OCI-LY7 (cell line): Measurements from ENCODE around the gene IL24. TPM values are rescaled to one million over a fixed set of nuclear protein-coding genes. Genes with fewer than 3 reads are reported as not detected.

Experiments
- BruUV-seq: library from RNA; stranded (reverse); fragments of 400-500 nt; replicated peaks from 2 replicates; lab custom pipeline; 2021; lab: Mats Ljungman, UMichigan
- CTCF ChIA-PET: fragments of 300-600 bp; sonication (Branson Sonifier 250); formaldehyde crosslinking; loops from one replicate; lab custom pipeline; 2022; ENCODE audit warnings: antibody characterized with exemption; ENCODE audit not compliant: unreplicated experiment; lab: Charles Lee
- POLR2A ChIA-PET: fragments of 300-600 bp; sonication (Branson Sonifier 250); formaldehyde crosslinking; loops from one replicate; lab custom pipeline; 2022; ENCODE audit warnings: antibody characterized with exemption; lab: Charles Lee
- DNase-seq: peaks from one replicate; pipeline ENCODE4 v3.0.0-alpha.2; 2015; ENCODE audit warnings: low spot score
- H2AFZ ChIP-seq: fragments of 200-600 bp; sonication (generic), shearing (Covaris generic); 2 replicates; pipeline ENCODE4 v1.6.1; 2014; ENCODE audit warnings: mild to moderate bottlenecking, antibody characterized with exemption, low read length, moderate library complexity
- H3K27ac ChIP-seq: fragments of 200-600 bp; sonication (generic); 2 replicates; pipeline ENCODE4 v1.5.1; 2014; ENCODE audit warnings: mixed run types, low read depth, mild to moderate bottlenecking, moderate library complexity, low read length, inconsistent platforms; ENCODE audit not compliant: poor library complexity, severe bottlenecking
- H3K36me3 ChIP-seq: fragments of 200-600 bp; sonication (generic); 2 replicates; pipeline ENCODE4 v1.6.1; 2014; ENCODE audit warnings: mild to moderate bottlenecking, antibody characterized with exemption, low read length, moderate library complexity, mixed read lengths; ENCODE audit not compliant: insufficient read depth
- H3K4me1 ChIP-seq: fragments of 200-600 bp; sonication (generic); 2 replicates; pipeline ENCODE4 v1.5.1; 2014; ENCODE audit warnings: mild to moderate bottlenecking, low read length; ENCODE audit not compliant: insufficient read depth, poor library complexity, severe bottlenecking
- H3K4me2 ChIP-seq: fragments of 200-600 bp; sonication (generic); 2 replicates; pipeline ENCODE4 v1.6.1; 2014; ENCODE audit warnings: mild to moderate bottlenecking, low read length
- H3K4me3 ChIP-seq: fragments of 200-600 bp; sonication (generic); 2 replicates; pipeline ENCODE4 v1.5.1; 2014; ENCODE audit warnings: mild to moderate bottlenecking, low read depth, low read length; ENCODE audit not compliant: poor library complexity, severe bottlenecking
- H3K79me2 ChIP-seq: fragments of 200-600 bp; sonication (generic); 2 replicates; pipeline ENCODE4 v1.6.1; 2016; ENCODE audit warnings: low read depth, mild to moderate bottlenecking, low read length, moderate library complexity, mixed read lengths; ENCODE audit not compliant: insufficient read depth
- H3K9me2 ChIP-seq: fragments of 200-600 bp; sonication (generic); 2 replicates; pipeline ENCODE4 v1.6.1; 2016; ENCODE audit warnings: mild to moderate bottlenecking, low read length, mixed read lengths; ENCODE audit not compliant: insufficient read depth
- H3K9me3 ChIP-seq: fragments of 200-600 bp; sonication (generic); 2 replicates; pipeline ENCODE4 v1.6.1; 2014; ENCODE audit warnings: mild to moderate bottlenecking, mixed run types, low read length, mixed read lengths
- H4K20me1 ChIP-seq: fragments of 200-600 bp; sonication (generic); 2 replicates; pipeline ENCODE4 v1.6.1; 2014; ENCODE audit warnings: mild to moderate bottlenecking, antibody characterized with exemption, low read length, moderate library complexity, mixed read lengths; ENCODE audit not compliant: insufficient read depth
- EZH2phosphoT487 ChIP-seq: fragments of 200-600 bp; sonication (generic); IDR thresholded peaks from 2 replicates; pipeline ENCODE4 v1.6.1; 2018; ENCODE audit warnings: low read depth, borderline replicate concordance, mild to moderate bottlenecking, mixed run types, antibody characterized with exemption, low read length, moderate library complexity, mixed read lengths
- intact Hi-C: fragments of 100-400 bp; cut with micrococcal nuclease; formaldehyde crosslinking; loops from one replicate; pipeline ENCODE4 v1.10.0; 2022; ENCODE audit not compliant: unreplicated experiment
- total RNA-seq, 2 experiments: library from RNA; depleted of rRNA in 1 of 2; stranded (reverse); fragments of >200 nt in 1 of 2; shearing (Covaris generic) in 1 of 2; gene quantifications; 2 replicates each; pipeline ENCODE4 v1.2.3, GENCODE V29; 2014 to 2022
- TF ChIP-seq, protein P1 (sequence below): fragments of 200-600 bp; sonication (generic); conservative IDR thresholded peaks from 2 replicates; pipeline ENCODE4 v1.5.1; 2014; ENCODE audit warnings: mild to moderate bottlenecking, antibody characterized with exemption, low read length, moderate library complexity, mixed read lengths

IL24 gene
- total RNA-seq, 2 experiments from 2014 or later: not detected

DNA sequence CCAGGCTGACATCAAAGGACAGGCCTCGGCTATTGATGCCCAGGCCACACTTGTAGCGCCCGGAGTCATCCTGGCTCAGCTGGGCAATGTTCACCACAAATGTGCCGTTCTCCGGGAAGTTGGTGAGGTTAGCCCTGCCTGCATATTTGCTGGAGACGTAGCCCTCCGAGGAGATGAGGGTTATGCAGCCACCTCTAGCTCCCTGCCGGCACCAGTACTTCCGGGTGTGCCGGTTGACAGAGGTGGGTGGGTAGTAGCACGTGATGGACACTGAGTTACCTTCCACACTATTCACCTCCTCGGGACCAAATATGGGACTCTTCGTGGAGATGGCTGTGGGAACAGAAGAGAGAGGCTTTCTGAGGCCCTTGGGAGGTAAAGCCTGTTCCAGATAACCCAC, 41.9 kb downstream of the IL24 start:
- ChIA-PET POLR2A (no interaction called here), CTCF (no interaction called here)
- Histone ChIP-seq H3K4me2 (no peak overlapping the region), H3K4me1 (no peaks in the 10 kb centered on the region), H2AFZ (no peak overlapping the region), H3K4me3 (no peak overlapping the region), H4K20me1 (no peaks in the 10 kb centered on the region), H3K36me3 (no peaks in the 10 kb centered on the region), H3K9me3 (no peaks in the 10 kb centered on the region), H3K9me2 (no peaks in the 10 kb centered on the region), H3K79me2 (no peaks in the 10 kb centered on the region), H3K27ac (no peak overlapping the region)
- intact Hi-C loops: no loop called here
- BruUV-seq: no TSS peak
- no peak for TF ChIP-seq EZH2phosphoT487
- TF ChIP-seq, protein P1, sequence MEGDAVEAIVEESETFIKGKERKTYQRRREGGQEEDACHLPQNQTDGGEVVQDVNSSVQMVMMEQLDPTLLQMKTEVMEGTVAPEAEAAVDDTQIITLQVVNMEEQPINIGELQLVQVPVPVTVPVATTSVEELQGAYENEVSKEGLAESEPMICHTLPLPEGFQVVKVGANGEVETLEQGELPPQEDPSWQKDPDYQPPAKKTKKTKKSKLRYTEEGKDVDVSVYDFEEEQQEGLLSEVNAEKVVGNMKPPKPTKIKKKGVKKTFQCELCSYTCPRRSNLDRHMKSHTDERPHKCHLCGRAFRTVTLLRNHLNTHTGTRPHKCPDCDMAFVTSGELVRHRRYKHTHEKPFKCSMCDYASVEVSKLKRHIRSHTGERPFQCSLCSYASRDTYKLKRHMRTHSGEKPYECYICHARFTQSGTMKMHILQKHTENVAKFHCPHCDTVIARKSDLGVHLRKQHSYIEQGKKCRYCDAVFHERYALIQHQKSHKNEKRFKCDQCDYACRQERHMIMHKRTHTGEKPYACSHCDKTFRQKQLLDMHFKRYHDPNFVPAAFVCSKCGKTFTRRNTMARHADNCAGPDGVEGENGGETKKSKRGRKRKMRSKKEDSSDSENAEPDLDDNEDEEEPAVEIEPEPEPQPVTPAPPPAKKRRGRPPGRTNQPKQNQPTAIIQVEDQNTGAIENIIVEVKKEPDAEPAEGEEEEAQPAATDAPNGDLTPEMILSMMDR: no peak
- DNase-seq: no peak

DNA sequence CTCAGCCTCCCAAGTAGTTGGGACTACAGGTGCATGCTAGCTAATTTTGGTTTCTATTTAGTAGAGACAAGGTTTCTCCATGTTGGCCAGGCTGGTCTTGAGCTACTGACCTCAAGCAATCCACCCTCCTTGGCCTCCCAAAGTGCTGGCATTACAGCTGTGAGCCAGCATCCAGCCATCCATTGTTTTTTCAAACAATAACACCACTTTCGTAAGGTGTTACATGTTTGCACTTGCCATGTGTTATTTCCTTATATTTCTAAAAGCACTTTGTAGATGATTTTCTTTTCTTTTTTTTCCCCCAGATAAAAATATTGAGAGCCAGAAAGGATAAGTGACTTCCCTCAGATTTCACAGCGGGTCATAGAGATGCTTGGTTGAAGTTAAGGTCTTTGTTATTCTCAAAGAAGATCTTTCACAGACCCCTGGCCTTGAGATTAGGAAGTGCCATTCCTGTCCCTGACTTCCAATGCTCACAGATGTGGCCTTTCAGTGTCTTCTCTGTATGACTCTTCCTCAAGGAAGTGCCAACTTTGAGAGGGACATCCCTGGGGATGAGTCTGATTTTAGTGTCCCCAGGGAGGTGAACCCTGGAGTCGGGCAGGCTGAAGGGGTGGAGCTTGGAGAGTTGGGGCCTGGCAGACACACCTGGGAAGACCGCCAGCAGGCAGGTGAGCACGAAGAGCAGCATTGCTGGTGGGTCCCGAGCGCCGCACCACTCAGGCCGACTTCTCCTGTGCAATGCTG, 42.8 kb downstream of the IL24 start:
- ChIA-PET CTCF (no interaction called here), POLR2A (no interaction called here)
- no TSS peak for BruUV-seq
- Histone ChIP-seq H4K20me1 (no peaks in the 10 kb centered on the region), H3K9me2 (no peaks in the 10 kb centered on the region), H3K36me3 (no peaks in the 10 kb centered on the region), H2AFZ (no peak overlapping the region), H3K27ac (no peak overlapping the region), H3K4me3 (no peak overlapping the region), H3K4me2 (no peak overlapping the region), H3K9me3 (no peaks in the 10 kb centered on the region), H3K4me1 (no peaks in the 10 kb centered on the region), H3K79me2 (no peaks in the 10 kb centered on the region)
- intact Hi-C loops: no loop called here
- TF ChIP-seq EZH2phosphoT487: no peak
- TF ChIP-seq, protein P1: no peak
- no peak for DNase-seq

DNA sequence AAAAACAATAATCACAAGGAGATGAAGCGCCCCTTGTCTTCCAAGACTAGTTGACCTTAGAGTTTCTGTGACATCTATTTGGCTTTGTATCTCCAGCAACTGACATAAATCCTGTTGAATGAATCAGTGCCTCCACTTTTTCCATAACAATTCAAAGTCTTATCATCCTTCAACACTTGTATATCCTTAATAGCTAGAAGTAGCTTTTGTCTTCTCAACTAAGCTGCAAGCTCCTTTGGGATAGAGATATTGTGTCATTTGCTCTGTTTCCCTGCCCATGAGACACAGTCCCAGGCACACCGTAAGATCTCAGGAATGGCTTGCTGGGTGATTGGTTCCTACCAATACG, 43.3 kb downstream of the IL24 start:
- no TSS peak for BruUV-seq
- ChIA-PET CTCF (no interaction called here), POLR2A (no interaction called here)
- no peaks in the 10 kb centered on the region for H3K36me3 ChIP-seq
- H3K4me2 ChIP-seq: no peak overlapping the region
- H3K27ac ChIP-seq: no peak overlapping the region
- TF ChIP-seq, protein P1: no peak
- intact Hi-C loops: no loop called here
- no peaks in the 10 kb centered on the region for H3K79me2 ChIP-seq
- no peak overlapping the region for H3K4me3 ChIP-seq
- H3K9me2 ChIP-seq: no peaks in the 10 kb centered on the region
- no peaks in the 10 kb centered on the region for H4K20me1 ChIP-seq
- H3K4me1 ChIP-seq: no peaks in the 10 kb centered on the region
- no peak overlapping the region for H2AFZ ChIP-seq
- DNase-seq: no peak
- no peaks in the 10 kb centered on the region for H3K9me3 ChIP-seq
